ENCODE results near the gene ARHGAP28.
"Not testable (repeated sequence)": the region's sequence is repeated elsewhere in the genome, so short reads cannot be mapped to it uniquely, and the experiment has no call there.

Gene ARHGAP28

DNA sequence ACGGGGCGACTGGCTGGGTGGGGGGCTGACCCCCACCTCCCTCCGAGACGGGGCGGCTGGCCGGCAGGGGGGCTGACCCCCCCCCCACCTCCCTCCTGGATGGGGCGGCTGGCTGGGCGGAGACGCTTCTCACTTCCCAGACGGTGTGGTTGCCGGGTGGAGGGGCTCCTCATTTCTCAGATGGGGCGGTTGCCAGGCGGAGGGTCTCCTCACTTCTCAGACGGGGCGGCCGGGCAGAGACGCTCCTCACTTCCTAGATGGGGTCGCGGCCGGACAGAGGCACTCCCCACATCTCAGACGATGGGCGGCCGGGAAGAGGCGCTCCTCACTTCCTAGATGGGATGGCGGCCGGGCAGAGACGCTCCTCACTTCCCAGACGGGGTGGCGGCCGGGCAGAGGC, 98.0 kb downstream of the ARHGAP28 start:
- DNase-seq = not testable (repeated sequence)

DNA sequence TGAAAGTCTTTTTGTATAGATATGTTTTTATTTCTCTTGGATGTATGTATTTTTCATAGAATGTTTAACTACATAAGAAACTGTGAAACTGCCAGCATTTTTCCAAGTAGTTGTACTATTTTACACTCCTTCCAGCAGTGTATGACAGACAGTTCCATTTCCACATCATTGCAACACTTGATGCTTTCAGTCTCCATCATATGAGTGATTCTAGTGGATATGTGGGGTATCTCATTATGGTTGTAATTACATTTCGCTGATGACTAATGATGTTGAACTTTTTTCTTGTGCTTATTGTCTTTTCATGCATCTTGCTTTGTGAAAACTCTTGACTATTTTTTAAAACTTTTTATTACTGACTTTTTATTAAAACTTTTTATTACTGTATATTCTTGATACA, 101.4 kb downstream of the ARHGAP28 start:
- DNase-seq = no peak

DNA sequence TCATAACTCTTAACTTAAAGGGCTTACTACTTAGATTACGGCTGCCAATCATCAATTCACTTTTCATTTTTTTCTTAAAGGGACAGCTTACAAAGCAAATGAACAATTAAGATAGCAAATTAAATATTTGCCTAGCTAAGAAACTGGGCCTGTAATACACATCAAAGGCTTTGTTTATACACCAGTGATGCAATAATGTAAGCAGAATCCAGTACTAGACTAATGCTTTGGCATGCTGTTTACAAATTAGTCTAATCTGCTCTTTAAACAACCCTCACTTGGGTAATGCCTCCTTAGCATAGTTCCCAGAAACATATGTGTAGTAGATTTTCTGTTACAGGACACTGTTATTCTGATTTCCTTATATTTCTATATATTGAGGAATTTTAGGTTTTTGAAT, 105.8 kb downstream of the ARHGAP28 start:
- DNase-seq = no peak

DNA sequence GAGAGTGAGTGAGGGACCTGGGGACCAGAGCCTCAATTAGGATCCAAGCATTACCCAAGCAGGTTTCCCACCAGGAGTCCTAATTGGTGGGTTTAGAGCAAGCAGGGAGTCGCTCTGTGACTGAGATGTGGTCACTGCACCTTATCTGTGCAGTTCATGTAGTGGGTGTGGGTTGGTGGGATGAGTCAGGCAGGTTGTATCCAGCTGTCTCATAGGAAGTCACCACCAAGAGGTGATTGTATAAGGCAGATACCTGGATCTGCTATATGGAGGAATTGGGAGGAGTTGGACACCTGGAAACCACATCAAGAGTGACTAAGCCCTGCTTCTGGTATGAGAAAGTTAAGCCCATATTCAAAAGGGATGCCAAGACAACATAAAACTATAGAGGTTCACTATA, 106.8 kb downstream of the ARHGAP28 start:
- peak; percentile 40 for DNase-seq

DNA sequence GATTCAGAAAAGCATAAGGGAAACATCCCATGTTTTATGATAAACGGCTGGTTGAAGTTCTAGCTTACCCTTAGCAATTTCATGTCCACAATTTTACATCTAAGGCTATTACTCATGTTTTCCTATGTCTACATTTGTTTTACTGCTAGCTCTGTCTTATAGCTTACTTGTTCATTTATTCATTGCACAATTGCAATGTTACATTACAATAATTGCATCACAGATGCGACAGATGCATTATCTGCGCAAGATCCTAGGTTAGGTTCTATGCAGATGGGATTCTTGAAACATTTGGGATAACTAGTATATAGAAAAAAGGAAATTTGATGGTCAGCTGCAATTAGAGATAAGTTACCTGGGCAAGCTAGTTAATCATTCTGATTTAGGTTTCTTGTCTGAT, 108.4 kb downstream of the ARHGAP28 start:
- no peak for DNase-seq

DNA sequence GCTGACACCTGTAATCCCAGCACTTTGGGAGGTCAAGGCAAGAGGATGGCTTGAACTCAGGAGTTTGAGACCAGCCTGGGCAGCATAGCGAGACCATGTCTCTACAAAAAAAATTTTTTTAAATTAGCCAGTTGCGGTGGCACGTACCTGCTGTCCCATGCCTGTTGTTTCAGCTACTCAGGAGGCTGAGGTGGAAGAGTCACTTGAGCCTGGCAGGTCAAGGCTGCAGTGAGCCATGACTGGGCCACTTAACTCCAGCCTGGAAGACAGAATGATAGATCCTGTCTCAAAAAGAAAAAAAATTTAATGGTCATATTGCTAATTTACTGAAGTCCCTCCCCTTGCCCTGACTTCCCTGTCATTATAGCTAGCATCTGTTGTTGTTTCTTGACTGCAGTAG, 112.6 kb downstream of the ARHGAP28 start:
- no peak for DNase-seq

DNA sequence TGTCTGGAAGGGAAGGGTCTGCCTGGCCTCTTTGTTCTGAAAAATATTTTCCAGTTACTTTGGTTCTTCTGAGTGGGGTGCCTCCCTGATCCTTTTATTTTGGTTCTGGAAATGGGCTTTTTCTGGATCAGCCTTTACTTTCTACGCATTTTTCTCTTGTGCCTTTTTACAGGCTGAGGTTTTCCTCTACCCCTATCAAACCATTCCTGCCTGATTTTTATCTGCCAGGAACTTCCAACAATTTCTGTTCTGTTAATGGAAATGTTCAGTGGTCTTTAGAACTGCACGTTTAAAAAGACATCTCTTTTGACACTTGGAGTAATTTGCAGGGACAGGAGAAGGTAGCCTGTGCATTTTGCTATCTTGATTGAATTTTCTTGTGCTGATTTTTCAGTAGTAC, 113.8 kb downstream of the ARHGAP28 start:
- DNase-seq = no peak

DNA sequence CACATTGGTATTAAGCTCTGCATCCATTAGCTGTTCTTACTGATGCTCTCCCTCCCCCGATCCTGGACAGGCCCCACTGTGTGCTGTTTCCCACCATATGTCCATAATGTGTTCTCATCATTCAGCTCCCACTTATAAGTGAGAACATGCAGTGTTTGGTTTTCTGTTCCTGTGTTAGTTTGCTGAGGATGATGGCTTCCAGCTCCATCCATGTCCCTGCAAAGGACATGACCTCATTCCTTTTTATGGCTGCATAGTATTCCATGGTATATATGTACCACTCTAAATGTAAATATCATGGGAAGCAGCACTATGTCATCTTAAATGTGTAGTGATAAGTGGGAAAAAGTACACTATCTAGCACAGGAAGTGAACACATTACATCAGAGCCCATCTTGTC, 116.0 kb downstream of the ARHGAP28 start:
- not testable (repeated sequence) for DNase-seq

DNA sequence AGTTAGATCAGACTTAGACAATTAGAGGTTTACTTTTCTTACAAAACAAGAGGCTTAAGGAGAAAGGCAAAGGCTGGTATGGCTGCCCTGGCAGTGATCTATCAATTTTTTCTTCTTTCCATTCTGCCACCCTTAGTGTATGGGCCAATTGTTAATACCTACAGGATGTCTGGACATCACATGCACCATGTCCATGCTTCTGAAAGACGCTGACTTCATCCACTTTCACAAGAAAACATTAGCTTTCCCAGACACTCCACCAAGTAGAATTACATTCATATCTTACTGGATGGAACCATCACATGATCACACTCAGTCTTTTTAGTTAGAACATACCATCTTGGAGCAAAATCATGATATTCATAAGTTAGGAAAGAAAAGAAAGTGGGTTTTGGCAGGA, 120.9 kb downstream of the ARHGAP28 start:
- DNase-seq = no peak

DNA sequence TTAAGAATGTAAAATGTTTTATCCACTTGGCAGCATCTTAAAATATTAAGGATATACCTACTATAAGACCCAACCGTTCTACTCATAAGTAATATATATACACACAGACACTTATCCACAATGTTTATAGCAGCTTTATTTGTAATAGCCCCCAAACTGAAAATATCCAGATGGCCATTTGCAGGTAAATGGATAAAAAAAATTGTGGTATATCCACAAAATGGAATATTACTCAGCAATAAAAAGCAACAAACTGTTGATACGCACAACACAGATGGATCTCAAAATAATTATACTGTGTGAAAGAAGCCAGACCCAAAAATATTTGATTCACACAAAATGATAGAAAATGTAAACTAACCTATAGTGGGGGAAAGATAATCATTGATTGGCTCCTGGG, 122.0 kb downstream of the ARHGAP28 start:
- no peak for DNase-seq

DNA sequence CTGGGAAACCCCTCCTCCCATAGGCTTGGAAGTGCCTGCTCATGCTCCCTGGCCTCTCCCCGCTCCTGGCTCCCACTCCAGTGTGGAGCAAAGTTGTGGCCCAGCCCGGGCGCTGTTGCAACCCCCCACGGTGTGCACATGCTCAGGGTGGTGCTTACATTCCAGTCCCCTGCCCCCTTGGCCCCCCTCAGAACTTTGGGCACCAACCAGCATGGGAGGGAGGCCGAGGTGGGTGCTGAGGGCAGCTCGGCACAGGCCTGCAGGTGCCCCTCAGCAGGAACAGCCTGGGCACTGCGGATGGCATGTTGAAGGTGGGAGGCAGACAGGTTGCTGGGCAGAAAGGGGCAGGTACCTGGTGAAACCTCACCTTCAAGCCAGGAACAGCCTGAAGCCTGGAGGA, 125.3 kb downstream of the ARHGAP28 start:
- DNase-seq = no peak

DNA sequence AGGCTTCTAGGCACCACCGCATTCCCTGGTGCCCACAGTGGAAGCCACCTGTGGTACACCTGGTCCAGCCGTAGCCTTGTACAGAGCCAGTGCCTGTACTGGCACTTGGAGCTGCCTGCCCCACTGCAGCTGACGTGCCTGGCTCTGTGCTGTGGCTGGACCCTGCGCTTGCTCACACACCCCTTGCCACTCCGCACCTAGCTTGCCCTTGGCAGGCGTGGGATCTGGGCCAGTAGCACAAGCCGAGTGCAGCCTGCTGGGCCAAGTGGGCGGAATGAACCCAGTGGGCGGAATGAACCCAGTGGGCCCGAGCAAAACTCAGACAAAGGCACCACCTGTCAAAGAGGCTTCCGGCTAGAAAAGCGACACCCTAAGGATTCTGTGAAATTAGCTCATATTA, 126.3 kb downstream of the ARHGAP28 start:
- no peak for DNase-seq

DNA sequence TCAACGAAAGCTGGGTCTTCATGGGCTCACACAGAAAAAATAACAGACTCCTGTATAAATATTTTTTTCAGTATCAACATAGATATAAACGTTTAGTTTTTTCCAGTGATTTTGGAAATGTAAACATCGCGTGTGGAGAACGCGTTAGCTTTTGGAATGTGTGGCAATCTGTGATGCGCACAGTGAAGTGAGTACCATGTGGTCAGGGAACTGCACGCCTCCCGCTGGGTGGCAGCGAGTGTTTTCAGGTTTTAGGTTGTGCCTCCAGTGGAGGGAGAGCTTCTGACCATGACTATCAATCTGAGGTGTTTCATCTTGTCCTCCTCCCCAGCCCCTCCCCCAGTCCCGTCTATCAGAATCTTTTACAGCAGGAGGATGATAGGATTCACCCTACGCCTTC, 127.8 kb downstream of the ARHGAP28 start:
- DNase-seq = no peak

DNA sequence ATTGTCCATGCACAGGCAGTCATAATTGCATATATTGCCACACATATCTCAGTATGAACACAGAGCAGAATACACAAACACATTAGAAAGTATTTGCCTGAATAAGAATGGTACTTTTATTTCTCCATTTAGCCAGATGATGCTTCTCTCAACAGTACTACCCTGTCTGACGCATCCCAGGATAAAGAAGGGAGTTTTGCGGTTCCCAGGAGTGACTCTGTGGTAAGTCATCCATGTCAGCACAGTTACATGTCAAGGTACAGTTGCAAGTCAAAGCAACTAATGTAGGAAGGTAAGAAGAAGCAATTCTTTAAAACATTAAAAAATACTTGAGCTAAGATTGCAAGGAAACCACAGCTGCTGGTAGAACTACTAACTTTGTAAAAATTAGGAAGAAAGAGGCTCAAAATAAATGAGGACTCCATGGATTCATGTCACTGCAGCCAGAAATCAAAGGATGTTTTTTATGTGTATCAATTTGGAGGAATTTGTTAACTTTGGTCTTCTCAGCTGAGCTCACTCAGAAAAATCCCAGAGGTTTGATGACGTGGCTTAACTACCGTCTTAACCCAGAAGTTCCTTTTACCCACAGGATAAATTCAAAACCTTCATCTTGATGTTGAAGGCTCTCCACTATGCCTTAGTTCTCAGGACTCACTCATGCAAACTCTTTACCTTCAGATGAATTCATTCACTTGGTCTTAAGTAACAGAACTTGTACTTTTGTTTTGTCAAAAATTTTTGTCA, 130.3 kb downstream of the ARHGAP28 start:
- no peak for DNase-seq

DNA sequence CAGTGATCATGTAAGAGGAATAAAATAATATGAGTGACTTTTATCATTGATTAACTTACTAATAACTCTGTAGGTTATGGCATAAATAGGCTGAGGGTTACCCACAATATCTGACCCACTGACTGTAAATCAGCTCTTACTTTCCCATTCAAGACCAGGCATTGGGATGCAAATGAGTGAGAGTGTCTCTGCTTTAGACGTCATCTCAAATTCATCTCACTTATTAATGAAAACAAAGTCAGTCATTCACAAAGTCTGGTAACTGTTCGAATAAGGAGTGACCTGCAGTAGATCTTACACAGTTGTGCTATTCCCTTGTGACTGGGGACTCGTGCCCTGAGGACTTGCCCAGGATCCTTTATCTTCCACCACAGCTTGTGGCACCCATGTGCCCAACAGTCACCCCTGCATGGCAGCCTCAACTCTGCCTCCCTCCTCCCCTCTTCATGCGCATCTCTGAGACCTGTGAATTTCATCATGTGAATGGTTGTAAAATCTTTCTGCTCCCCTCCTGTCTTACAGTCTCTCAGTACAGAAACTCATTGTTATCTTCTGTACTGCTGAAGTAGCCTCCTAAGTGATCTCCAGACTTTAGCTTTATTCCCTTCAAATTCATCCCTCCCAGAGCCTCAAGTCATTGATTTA, 131.4 kb downstream of the ARHGAP28 start:
- DNase-seq = no peak

DNA sequence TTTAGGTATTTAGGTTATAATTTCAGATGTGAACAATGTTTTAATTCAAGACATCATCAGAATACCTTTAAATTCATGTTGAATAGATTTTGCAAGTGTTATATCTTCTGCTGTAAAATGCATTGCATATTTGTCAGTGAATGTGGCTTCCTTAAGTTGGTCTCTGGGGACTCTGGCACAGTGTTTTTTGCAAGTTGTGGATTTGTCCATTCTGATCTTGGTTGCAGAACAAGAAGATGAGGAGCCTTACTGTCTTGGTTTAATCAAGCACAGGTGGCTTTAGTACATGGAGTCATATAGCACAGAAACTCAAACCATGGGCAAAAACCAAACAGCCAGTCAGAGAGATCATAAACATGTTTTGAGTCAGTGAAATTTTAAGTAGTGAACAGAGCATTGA, 135.7 kb downstream of the ARHGAP28 start:
- no peak for DNase-seq

DNA sequence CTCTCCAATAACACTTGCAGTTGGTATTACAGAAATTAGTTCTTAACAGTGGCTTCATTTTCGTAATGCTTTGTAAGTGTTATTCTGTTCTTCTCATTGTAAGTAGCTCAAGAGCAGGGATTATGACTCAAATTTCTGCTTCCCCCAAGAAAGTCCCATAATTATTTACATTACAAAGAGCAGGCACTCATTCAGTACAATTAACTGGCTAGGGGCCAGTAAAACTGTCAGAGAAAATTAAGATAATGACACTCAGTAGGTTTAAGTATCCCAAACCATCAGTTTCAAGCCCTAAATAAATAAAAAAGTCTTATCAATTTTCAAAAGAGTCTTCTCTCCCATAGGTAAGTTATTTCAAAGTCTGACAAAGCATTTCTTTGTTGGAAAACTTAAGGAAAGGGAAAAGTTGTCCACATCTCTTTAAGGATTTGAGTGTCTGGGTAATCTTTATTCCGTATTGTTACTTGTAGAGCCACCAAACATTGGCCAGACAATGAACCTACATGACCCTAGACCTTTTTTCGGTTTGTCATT, 137.1 kb downstream of the ARHGAP28 start:
- no peak for DNase-seq

DNA sequence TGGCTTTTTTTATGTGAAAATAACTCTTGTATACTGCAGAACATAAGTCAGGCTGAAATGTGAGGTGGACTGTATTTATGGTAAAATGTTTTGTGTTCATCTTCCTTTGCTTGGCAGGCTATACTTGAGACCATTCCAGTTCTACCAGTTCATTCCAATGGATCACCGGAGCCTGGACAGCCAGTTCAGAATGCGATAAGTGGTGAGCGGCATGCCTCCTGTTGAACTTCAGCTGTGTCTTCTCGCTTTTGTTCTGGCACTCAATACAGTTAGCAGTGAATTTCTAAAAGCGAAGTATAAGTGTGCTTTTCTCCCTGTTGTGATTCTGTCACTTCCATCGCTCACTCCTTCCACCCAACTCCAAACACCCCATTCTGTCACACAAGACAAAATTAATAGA, 138.5 kb downstream of the ARHGAP28 start:
- no peak for DNase-seq

DNA sequence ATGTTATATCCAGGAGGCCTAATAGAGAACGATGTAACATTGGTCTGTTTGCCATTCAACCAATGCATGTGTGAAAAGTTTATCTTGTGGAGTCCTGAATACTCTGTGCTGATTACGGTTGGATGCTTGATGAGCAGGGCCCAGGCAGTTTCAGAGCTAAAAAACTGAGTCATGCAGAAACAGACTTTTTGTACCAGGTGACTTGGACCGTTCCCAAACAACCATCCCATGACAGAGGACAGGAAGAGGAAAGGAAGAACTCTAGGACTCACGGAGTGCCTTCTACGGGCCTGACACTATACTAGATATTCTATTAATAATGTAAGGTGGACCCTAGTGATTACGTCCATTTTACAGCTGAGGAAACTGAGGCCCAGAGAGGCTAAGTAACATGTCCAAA, 142.1 kb downstream of the ARHGAP28 start:
- no peak for DNase-seq

DNA sequence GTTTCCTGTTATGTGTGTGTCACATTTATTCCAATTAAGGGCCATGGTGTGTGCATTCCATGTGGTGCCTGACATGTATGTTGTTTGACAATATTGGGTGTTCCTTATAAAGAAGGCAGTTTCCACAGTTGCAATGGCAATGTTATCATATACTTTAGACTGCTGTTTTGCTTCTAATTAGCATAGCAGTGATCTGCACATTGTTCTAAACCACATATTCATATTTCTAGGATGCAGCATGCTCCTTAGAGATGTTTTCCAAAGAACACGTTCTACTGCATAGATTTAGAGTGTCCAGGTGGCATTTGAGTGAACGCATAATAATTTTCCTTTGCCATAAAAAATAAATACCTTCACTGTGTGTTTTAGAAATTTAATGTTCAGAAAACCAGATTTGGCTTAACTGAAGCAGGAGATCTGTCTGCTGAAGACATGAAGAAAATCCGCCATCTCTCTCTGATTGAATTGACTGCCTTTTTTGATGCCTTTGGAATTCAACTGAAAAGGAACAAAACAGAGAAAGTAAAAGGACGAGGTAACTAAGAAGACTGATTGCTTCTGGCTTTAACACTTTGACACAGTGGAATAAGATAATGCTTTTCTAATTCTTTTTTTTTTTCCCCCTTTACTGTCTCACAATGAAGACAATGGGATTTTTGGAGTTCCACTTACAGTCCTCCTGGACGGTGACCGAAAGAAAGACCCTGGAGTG, 143.7 kb downstream of the ARHGAP28 start:
- DNase-seq = no peak

DNA sequence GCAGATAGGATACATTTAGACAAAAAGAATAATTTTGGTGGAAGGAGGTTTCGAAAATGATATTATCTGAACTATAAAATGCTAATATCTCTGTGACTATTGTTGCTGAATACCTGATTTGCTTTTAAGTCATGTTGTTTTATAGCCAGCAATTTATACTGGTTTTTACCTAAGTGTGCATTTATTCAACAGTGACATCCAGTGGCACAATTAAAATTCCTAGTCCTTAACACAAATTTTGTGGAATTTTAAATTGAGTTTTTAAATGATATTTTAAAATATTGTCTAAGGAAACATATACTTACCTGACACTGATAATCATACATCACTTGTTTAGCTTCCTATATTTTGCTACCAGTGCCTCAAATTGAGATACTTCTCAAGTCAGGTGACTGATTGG, 144.8 kb downstream of the ARHGAP28 start:
- DNase-seq = no peak

DNA sequence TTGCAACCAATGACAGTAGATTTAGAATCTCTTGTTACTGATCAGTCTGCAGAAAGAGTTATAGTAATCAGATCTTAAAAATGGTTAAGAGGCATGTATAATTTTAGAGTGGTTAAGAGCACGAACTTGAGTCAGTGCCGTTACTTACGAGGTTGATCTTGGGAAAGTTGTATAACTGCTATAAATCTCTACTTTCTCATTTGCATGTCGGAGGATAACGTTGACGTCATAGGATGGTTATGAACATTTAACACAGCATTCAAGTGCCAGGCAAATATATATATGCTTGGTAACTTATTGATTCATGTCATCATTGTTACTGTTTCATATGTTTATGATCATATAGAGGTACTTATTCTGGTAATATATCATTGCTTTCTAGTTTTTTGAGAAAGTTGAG, 146.2 kb downstream of the ARHGAP28 start:
- DNase-seq = no peak

DNA sequence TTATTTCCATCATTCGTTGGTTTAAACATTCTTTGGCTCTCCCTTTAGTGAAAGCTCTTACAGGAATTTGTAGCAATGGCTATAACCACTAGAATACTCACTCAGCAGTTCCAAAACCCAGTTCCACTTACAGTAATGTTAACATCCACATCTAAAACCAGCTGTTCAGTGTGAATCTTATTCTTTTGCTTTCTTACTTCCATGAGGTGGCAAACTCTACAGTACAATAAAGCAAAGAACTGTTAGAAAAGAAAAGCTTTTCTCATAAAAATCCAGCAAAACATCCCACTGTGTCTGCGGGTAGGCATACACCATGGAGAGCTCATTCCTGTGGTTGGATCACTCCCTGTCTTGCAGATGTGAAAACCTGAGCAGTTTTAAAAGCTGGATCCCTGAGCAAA, 147.1 kb downstream of the ARHGAP28 start:
- no peak for DNase-seq

DNA sequence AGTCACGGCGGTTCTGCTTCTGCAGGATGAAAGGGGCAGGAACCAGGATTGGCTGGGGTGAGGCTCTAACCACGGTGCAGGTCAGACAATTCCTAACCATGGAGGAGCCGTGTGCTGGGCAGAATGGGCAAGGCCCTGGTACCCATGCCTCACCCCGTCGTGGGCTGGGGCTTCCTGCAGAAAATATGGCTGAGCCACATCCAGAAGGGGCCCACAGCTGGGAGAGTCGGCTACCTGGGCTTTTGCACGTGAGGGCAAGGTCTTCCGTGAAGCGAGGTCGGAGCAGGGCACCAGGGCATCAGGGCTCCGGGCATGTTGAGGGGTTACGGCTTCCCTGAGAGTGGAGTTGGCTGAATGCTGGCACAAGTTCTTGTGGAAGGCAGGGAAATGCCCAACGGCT, 147.8 kb downstream of the ARHGAP28 start:
- no peak for DNase-seq

Measured in NCI-H226 (cell line).